Globus pallidus (tissue), 1 donor: ENCODE data around the gene MLLT10.

Source experiments
- DNase-seq: peaks from one replicate; pipeline ENCODE4 v3.0.0-alpha.2; 2015; ENCODE audit warnings: low spot score

The MLLT10 gene

GRCh38 chr10:21533467-21534279, at the start of gene MLLT10:
TSS of gene MLLT10 (plus strand) at chr10:21534232. CDS start at chr10:21534645, 413 bp downstream.
- DNase-seq: peak; percentile 94

GRCh38 chr10:21487416-21488180, 46.4 kb upstream of the MLLT10 start:
- no peak for DNase-seq

- DNase-seq: no peak
Observed at GRCh38 chr10:21488246-21488956, 45.6 kb upstream of the MLLT10 start.

- no peak for DNase-seq
Observed at GRCh38 chr10:21488957-21489446, 45.0 kb upstream of the MLLT10 start.

GRCh38 chr10:21490028-21490710, 43.9 kb upstream of the MLLT10 start:
- DNase-seq: no peak

GRCh38 chr10:21490711-21491105, 43.3 kb upstream of the MLLT10 start:
- DNase-seq: no peak

- DNase-seq: no peak
Observed at GRCh38 chr10:21492421-21492820, 41.6 kb upstream of the MLLT10 start.

- no peak for DNase-seq
Observed at GRCh38 chr10:21493784-21494183, 40.2 kb upstream of the MLLT10 start.

- DNase-seq: no peak
Observed at GRCh38 chr10:21494191-21495001, 39.6 kb upstream of the MLLT10 start.

- DNase-seq: no peak
Observed at GRCh38 chr10:21495002-21495751, 38.9 kb upstream of the MLLT10 start.

- DNase-seq: peak; percentile 78
Observed at GRCh38 chr10:21495752-21496342, 38.2 kb upstream of the MLLT10 start.

GRCh38 chr10:21496343-21497176, 37.5 kb upstream of the MLLT10 start:
- DNase-seq: peak; percentile 62

- DNase-seq: peak; percentile 71
Observed at GRCh38 chr10:21497177-21497807, 36.7 kb upstream of the MLLT10 start.

- no peak for DNase-seq
Observed at GRCh38 chr10:21498377-21498776, 35.7 kb upstream of the MLLT10 start.

GRCh38 chr10:21498986-21499385, 35.0 kb upstream of the MLLT10 start:
- no peak for DNase-seq

- no peak for DNase-seq
Observed at GRCh38 chr10:21499701-21500577, 34.1 kb upstream of the MLLT10 start.

- DNase-seq: no peak
Observed at GRCh38 chr10:21500578-21500910, 33.5 kb upstream of the MLLT10 start.
